HEK293 (cell line): ENCODE measurements around the gene SLC13A3.

Source experiments
- CTCF ChIA-PET: fragments of 350-600 bp; formaldehyde crosslinking; extraction: SDS; loops from one replicate; lab custom pipeline; 2021; ENCODE audit warnings: antibody characterized with exemption; lab: Yijun Ruan, JAX
- POLR2A ChIA-PET: fragments of 300-600 bp; formaldehyde crosslinking; extraction: SDS; loops from one replicate; lab custom pipeline; 2020; ENCODE audit warnings: antibody characterized with exemption, inconsistent platforms; lab: Yijun Ruan, JAX
- H3K27ac ChIP-seq: fragments of 200-500 bp; sonication (Bioruptor generic); 2 replicates; pipeline ENCODE4 v1.5.1; 2014; ENCODE audit warnings: low read depth, low read length, control low read depth, inconsistent platforms; ENCODE audit errors: extremely low read depth
- H3K36me3 ChIP-seq, 2 experiments: fragments of 200-500 bp in 1 of 2; sonication (Bioruptor generic) in 1 of 2; 1 replicate in 1 of 2; 2 replicates in 1 of 2; pipeline ENCODE4 v1.5.1; 2014 to 2017; ENCODE audit warnings: inconsistent platforms in 2 of 2, low read length in 2 of 2; ENCODE audit not compliant: control insufficient read depth in 2 of 2, insufficient read depth in 1 of 2
- H3K4me1 ChIP-seq: fragments of 200-500 bp; sonication (Bioruptor generic); 2 replicates; pipeline ENCODE4 v1.5.1; 2014; ENCODE audit warnings: mild to moderate bottlenecking, low read length, inconsistent platforms; ENCODE audit not compliant: control insufficient read depth, insufficient read depth
- H3K4me3 ChIP-seq: 2 replicates; pipeline ENCODE4 v1.5.1; 2011; ENCODE audit warnings: low read depth, mild to moderate bottlenecking, control low read depth, low read length, moderate library complexity
- H3K9me3 ChIP-seq: fragments of 200-500 bp; sonication (Bioruptor generic); 2 replicates; pipeline ENCODE4 v1.5.1; 2014; ENCODE audit warnings: low read depth, low read length, inconsistent platforms; ENCODE audit not compliant: control insufficient read depth, insufficient read depth
- BCL11A ChIP-seq: fragments of 450-650 bp; formaldehyde crosslinking; IDR thresholded peaks from 2 replicates; pipeline ENCODE4 v1.5.1; 2016; ENCODE audit warnings: low read depth, missing biosample characterization, missing genetic modification characterization
- GLIS2 ChIP-seq: fragments of 450-650 bp; formaldehyde crosslinking; IDR thresholded peaks from 2 replicates; pipeline ENCODE4 v1.5.1; 2016; ENCODE audit warnings: missing biosample characterization, missing genetic modification characterization
- MYNN ChIP-seq: fragments of 450-650 bp; formaldehyde crosslinking; IDR thresholded peaks from 2 replicates; pipeline ENCODE4 v1.5.1; 2016; ENCODE audit warnings: missing biosample characterization, missing genetic modification characterization, borderline replicate concordance
- OSR2 ChIP-seq: fragments of 450-650 bp; formaldehyde crosslinking; IDR thresholded peaks from 2 replicates; pipeline ENCODE4 v1.5.1; 2016; ENCODE audit warnings: missing biosample characterization, missing genetic modification characterization
- PRDM10 ChIP-seq: fragments of 450-650 bp; formaldehyde crosslinking; IDR thresholded peaks from 2 replicates; pipeline ENCODE4 v1.5.1; 2016; ENCODE audit warnings: missing biosample characterization, missing genetic modification characterization
- RBAK ChIP-seq: fragments of 450-650 bp; formaldehyde crosslinking; IDR thresholded peaks from 2 replicates; pipeline ENCODE4 v1.5.1; 2016; ENCODE audit warnings: missing biosample characterization, missing genetic modification characterization
- SALL2 ChIP-seq: fragments of 450-650 bp; formaldehyde crosslinking; IDR thresholded peaks from 2 replicates; pipeline ENCODE4 v1.5.0; 2017; ENCODE audit warnings: missing biosample characterization, mild to moderate bottlenecking, missing genetic modification characterization, borderline replicate concordance
- SETDB1 ChIP-seq: IDR thresholded peaks from one replicate; pipeline ENCODE4 v1.6.1; 2017; ENCODE audit warnings: mild to moderate bottlenecking, low read length, moderate library complexity, mixed read lengths; ENCODE audit not compliant: insufficient read length
- SP2 ChIP-seq: fragments of 450-650 bp; formaldehyde crosslinking; IDR thresholded peaks from 2 replicates; pipeline ENCODE4 v1.5.1; 2016; ENCODE audit warnings: missing biosample characterization, missing genetic modification characterization
- SP7 ChIP-seq: fragments of 450-650 bp; formaldehyde crosslinking; IDR thresholded peaks from 2 replicates; pipeline ENCODE4 v1.5.1; 2016; ENCODE audit warnings: missing biosample characterization, missing genetic modification characterization
- TRIM28 ChIP-seq: IDR thresholded peaks from 2 replicates; pipeline ENCODE4 v1.6.1; 2011; ENCODE audit warnings: low read length, control low read depth, borderline replicate concordance
- ZBTB20 ChIP-seq: fragments of 450-650 bp; formaldehyde crosslinking; IDR thresholded peaks from 2 replicates; pipeline ENCODE4 v1.5.1; 2016; ENCODE audit warnings: missing biosample characterization, missing genetic modification characterization
- ZBTB21 ChIP-seq: fragments of 450-650 bp; formaldehyde crosslinking; IDR thresholded peaks from 2 replicates; pipeline ENCODE4 v1.5.1; 2017; ENCODE audit warnings: missing biosample characterization, missing genetic modification characterization
- ZFP69B ChIP-seq: fragments of 450-650 bp; formaldehyde crosslinking; IDR thresholded peaks from 2 replicates; pipeline ENCODE4 v1.5.1; 2016; ENCODE audit warnings: missing biosample characterization, missing genetic modification characterization
- ZNF121 ChIP-seq: fragments of 450-650 bp; formaldehyde crosslinking; IDR thresholded peaks from 2 replicates; pipeline ENCODE4 v1.5.1; 2016; ENCODE audit warnings: missing biosample characterization, missing genetic modification characterization
- ZNF133 ChIP-seq: fragments of 450-650 bp; formaldehyde crosslinking; IDR thresholded peaks from 2 replicates; pipeline ENCODE4 v1.5.1; 2016; ENCODE audit warnings: missing biosample characterization, missing genetic modification characterization
- ZNF211 ChIP-seq: fragments of 450-650 bp; formaldehyde crosslinking; IDR thresholded peaks from 2 replicates; pipeline ENCODE4 v1.5.1; 2016; ENCODE audit warnings: low read depth, missing biosample characterization, missing genetic modification characterization
- ZNF266 ChIP-seq: fragments of 450-650 bp; formaldehyde crosslinking; IDR thresholded peaks from 2 replicates; pipeline ENCODE4 v1.5.1; 2016; ENCODE audit warnings: missing biosample characterization, missing genetic modification characterization, low read depth
- ZNF362 ChIP-seq: fragments of 450-650 bp; formaldehyde crosslinking; IDR thresholded peaks from 2 replicates; pipeline ENCODE4 v1.5.1; 2016; ENCODE audit warnings: missing biosample characterization, missing genetic modification characterization
- ZNF37A ChIP-seq: fragments of 450-650 bp; IDR thresholded peaks from 2 replicates; pipeline ENCODE4 v1.5.1; 2018; ENCODE audit warnings: missing biosample characterization, missing genetic modification characterization
- ZNF416 ChIP-seq: fragments of 450-650 bp; formaldehyde crosslinking; IDR thresholded peaks from 2 replicates; pipeline ENCODE4 v1.5.1; 2016; ENCODE audit warnings: missing biosample characterization, missing genetic modification characterization
- ZNF501 ChIP-seq: fragments of 450-650 bp; formaldehyde crosslinking; IDR thresholded peaks from 2 replicates; pipeline ENCODE4 v1.5.1; 2016; ENCODE audit warnings: missing biosample characterization, missing genetic modification characterization
- ZNF555 ChIP-seq: fragments of 450-650 bp; formaldehyde crosslinking; conservative IDR thresholded peaks from 2 replicates; pipeline ENCODE4 v1.5.1; 2017; ENCODE audit warnings: missing biosample characterization, mild to moderate bottlenecking, missing genetic modification characterization, inconsistent platforms
- ZNF560 ChIP-seq: fragments of 450-650 bp; formaldehyde crosslinking; IDR thresholded peaks from 2 replicates; pipeline ENCODE4 v1.5.1; 2017; ENCODE audit warnings: missing biosample characterization, missing genetic modification characterization, borderline replicate concordance
- ZNF621 ChIP-seq: fragments of 450-650 bp; formaldehyde crosslinking; IDR thresholded peaks from 2 replicates; pipeline ENCODE4 v1.5.1; 2017; ENCODE audit warnings: missing biosample characterization, missing genetic modification characterization
- ZNF792 ChIP-seq: fragments of 450-650 bp; formaldehyde crosslinking; IDR thresholded peaks from 2 replicates; pipeline ENCODE4 v1.5.1; 2016; ENCODE audit warnings: missing biosample characterization, missing genetic modification characterization
- ZSCAN30 ChIP-seq: fragments of 450-650 bp; IDR thresholded peaks from 2 replicates; pipeline ENCODE4 v1.5.1; 2018; ENCODE audit warnings: missing biosample characterization, mild to moderate bottlenecking, missing genetic modification characterization, moderate library complexity

Gene SLC13A3

GRCh38 chr20:46590443-46590842 is 60.8 kb downstream of the SLC13A3 start:
- ChIA-PET POLR2A (no interaction called here), CTCF (interaction anchor here (0.5 kb wide), 1 partner anchor 12 kb away, joined by 3 read pairs; no protein-coding TSS in a partner anchor)
- Histone ChIP-seq H3K36me3 (no peaks in the 10 kb centered on the region), H3K27ac (no peak overlapping the region), H3K4me1 (no peaks in the 10 kb centered on the region), H3K9me3 (no peaks in the 10 kb centered on the region), H3K4me3 (no peak overlapping the region)
- TF ChIP-seq OSR2 (tag by site-specific recombination): no peak
- TF ChIP-seq ZNF266 (tag by site-specific recombination): no peak
- TF ChIP-seq ZNF37A (tag by site-specific recombination): no peak
- no peak for TF ChIP-seq SP7
- no peak for TF ChIP-seq GLIS2 (tag by site-specific recombination)
- TF ChIP-seq ZNF121 (tag by site-specific recombination): no peak
- TF ChIP-seq PRDM10 (tag by site-specific recombination): no peak
- TF ChIP-seq ZNF560: no peak
- no peak for TF ChIP-seq ZBTB20 (tag by site-specific recombination)
- no peak for TF ChIP-seq ZNF416 (tag by site-specific recombination)
- TF ChIP-seq ZNF362 (tag by site-specific recombination): no peak
- no peak for TF ChIP-seq ZNF133 (tag by site-specific recombination)
- TF ChIP-seq ZNF211: no peak
- TF ChIP-seq ZSCAN30 (tag by site-specific recombination): no peak
- no peak for TF ChIP-seq BCL11A
- TF ChIP-seq ZNF621 (tag by site-specific recombination): no peak

DNA sequence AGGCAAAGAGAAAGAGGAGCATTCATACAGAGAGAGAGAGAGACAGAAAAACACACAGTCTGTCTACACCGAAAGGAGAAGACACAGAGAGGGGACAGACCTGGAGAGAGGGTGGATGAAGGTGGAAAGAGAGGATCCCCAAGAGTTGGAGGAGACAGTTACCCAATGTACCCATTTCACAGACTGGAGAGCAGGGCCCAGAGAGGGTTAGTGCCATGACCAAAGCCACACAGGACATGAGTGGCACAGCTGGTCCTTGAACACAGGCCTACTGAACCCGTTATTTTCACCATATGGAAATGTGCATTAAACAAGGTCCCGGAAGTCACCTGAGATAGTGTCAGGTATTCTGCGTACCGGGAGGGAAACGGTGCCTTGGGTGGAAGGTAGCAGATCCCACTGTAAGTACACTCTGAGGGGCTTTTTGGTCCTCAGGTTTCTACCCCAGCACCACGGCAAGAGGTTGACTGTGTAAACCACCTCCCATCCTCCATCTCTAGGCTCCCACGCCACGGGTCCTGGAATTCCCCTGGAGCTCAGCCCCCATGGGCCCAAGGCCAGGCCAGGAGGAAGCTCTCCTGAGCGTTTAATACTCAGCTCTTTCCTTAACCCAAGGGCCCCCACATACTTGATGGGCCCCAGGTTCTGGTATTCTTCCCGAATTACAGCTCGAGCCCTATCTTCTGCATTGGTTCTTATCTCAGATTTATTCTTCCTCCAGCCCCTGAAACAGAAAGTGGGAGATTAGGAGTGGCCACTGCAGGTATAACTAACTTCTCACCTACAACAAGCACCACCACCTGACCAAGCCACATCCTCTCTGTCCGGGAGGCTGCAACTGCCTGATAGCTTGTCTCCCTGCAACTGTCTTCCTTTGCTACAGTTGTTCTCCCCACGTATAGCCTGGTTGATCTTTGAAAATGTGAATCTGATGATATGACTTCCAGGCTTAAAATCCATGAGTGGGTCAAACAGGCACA is 62.4 kb downstream of the SLC13A3 start:
- CTCF ChIA-PET: interaction anchor here (0.6 kb wide), 1 partner anchor 37 kb away, joined by 4 read pairs; no protein-coding TSS in a partner anchor
- TF ChIP-seq TRIM28: no peak
- no peak for TF ChIP-seq ZBTB21 (tag by site-specific recombination)
- no peak for TF ChIP-seq SP2 (tag by site-specific recombination)
- TF ChIP-seq MYNN: no peak
- TF ChIP-seq SALL2: no peak
- no peak for TF ChIP-seq ZNF555
- no peak for TF ChIP-seq RBAK (tag by site-specific recombination)
- TF ChIP-seq ZFP69B (tag by site-specific recombination): no peak
- no peak for TF ChIP-seq BCL11A
- no peak for TF ChIP-seq ZNF792 (tag by site-specific recombination)
- no peak for TF ChIP-seq PRDM10 (tag by site-specific recombination)
- no peak for TF ChIP-seq SETDB1
- no peak for TF ChIP-seq ZNF501 (tag by site-specific recombination)
- POLR2A ChIA-PET: no interaction called here
- Histone ChIP-seq H3K4me1 (no peaks in the 10 kb centered on the region), H3K9me3 (no peaks in the 10 kb centered on the region), H3K36me3 (no peaks in the 10 kb centered on the region), H3K4me3 (no peak overlapping the region), H3K27ac (no peak overlapping the region)
